ENCODE results near the gene MID1IP1. TPM values are rescaled to one million over a fixed set of nuclear protein-coding genes. Genes with fewer than 3 reads are reported as not detected.

MID1IP1 gene
- total and polyA plus RNA-seq, 2 of the 8 experiments (the other 6 are each of a cell fraction or from before 2014, with no cell fraction given): 118 to 128 TPM

DNA sequence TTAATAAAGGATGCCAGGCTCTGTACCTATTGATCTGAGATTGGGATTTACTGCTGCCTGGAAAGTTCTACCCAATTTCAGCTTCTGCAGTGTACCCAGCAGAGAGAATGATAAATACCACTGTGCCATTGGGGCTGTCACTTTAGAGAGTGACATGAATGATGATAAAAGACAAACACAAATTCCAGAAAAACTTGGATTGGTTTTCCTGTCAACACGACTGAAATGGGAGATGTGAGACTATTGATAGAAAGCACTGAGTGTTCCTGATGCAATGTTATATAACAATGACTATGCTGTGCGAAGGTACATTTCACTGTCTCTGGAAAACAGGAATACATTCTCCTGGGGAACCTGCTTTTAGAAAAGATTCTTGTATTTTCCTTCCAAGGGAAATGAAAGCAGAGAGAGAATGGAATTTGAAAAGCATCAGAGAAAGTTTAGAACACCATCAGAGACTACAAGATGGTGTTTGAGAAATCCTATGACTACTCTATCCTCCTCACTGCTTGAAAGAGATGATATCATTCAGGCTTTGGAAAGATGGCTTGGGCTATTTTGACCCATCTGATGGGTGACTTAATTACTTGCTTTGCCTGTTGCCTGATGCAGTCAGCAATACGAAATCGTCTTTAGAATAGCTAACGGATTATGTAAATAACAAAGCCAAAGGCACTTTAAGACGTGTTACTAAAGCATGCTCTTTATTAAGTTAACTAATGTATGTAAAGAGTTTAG lies 49.7 kb downstream of the MID1IP1 start:
- no peak for FAIRE-seq
- Histone ChIP-seq H3K4me2 (ENCODE audit: insufficient read depth in 1 of 2, low read depth in 2 of 2, low read length in 2 of 2) (no peak overlapping the region), H3K14ac (ENCODE audit: insufficient read length) (no peak overlapping the region), H4K5ac (ENCODE audit: insufficient read length, low read depth, low read length) (no peak overlapping the region), H2AFZ (ENCODE audit: low read length) (no peak overlapping the region), H3K79me2 (ENCODE audit: control insufficient read depth in 1 of 2, insufficient read depth in 2 of 2, low read length in 2 of 2) (no peaks in the 10 kb centered on the region), H4K91ac (replicated peaks; ENCODE audit: insufficient read length, low read length) (no peak overlapping the region), H3K27ac (ENCODE audit: low read depth, low read length) (no peak overlapping the region), H2BK120ac (replicated peaks; ENCODE audit: low read depth, low read length) (no peak overlapping the region), H3K23me2 (ENCODE audit: low read depth, low read length) (no peaks in the 10 kb centered on the region), H3K79me1 (ENCODE audit: low read depth, low read length) (no peaks in the 10 kb centered on the region), H3K9ac (replicated peaks in 1 of 4; ENCODE audit: extremely low read depth in 1 of 4, low read depth in 3 of 4, low read length in 3 of 4) (no peak overlapping the region), H2BK15ac (ENCODE audit: low read length) (no peak overlapping the region), H2BK20ac (ENCODE audit: low read length) (no peak overlapping the region), H3K4me1 (replicated peaks in 1 of 4; ENCODE audit: control insufficient read depth in 3 of 4, insufficient read depth in 4 of 4, low read length in 3 of 4) (no peaks in the 10 kb centered on the region), H4K8ac (ENCODE audit: extremely low read depth, insufficient read depth, low read length) (no peak overlapping the region), H4K20me1 (replicated peaks in 1 of 2; ENCODE audit: control insufficient read depth in 1 of 2, insufficient read depth in 2 of 2, low read length in 2 of 2) (no peaks in the 10 kb centered on the region), H3K18ac (ENCODE audit: extremely low read depth, low read length) (no peak overlapping the region), H3K56ac (replicated peaks; ENCODE audit: insufficient read length, low read depth, low read length) (no peak overlapping the region), H2AK5ac (ENCODE audit: low read depth, low read length) (no peak overlapping the region), H3K23ac (ENCODE audit: insufficient read length) (no peak overlapping the region), H2BK5ac (ENCODE audit: low read depth, low read length) (no peak overlapping the region), H3K9me3 (ENCODE audit: insufficient read depth in 2 of 2, low read depth in 1 of 2, low read length in 1 of 2) (no peaks in the 10 kb centered on the region), H2BK12ac (ENCODE audit: low read depth, low read length) (no peak overlapping the region), H3K36me3 (ENCODE audit: control insufficient read depth in 2 of 4, insufficient read depth in 4 of 4, low read length in 3 of 4) (no peaks in the 10 kb centered on the region), H3K4me3 (ENCODE audit: extremely low read depth in 1 of 4, insufficient read depth in 2 of 4, low read depth in 3 of 4, low read length in 4 of 4) (no peak overlapping the region), H3K4ac (replicated peaks; ENCODE audit: insufficient read length, low read depth, low read length) (no peak overlapping the region), H3K27me3 (replicated peaks in 1 of 4; ENCODE audit: control insufficient read depth in 3 of 4, extremely low read depth in 1 of 4, insufficient read depth in 3 of 4, low read length in 3 of 4) (no peaks in the 10 kb centered on the region)
- DNase-seq (ENCODE audit: low read depth in 1 of 2, low spot score in 2 of 2): no peak
- CTCF ChIA-PET (ENCODE audit: partially characterized antibody): no interaction called here
- 83% methylated on average over 6 of the region's 6 CpGs; no CpG with 5 or more reads in 1 of the 2 experiments for WGBS, 2 experiments (ENCODE audit: extremely low coverage in 1 of 2, insufficient coverage in 1 of 2, insufficient read length in 1 of 2, insufficient replicate concordance in 2 of 2, low coverage in 1 of 2, low lambda C conversion rate in 2 of 2, missing lambda C conversion rate in 1 of 2)
- POLR2A ChIA-PET (ENCODE audit: partially characterized antibody): no interaction called here
- no peak for TF ChIP-seq JUND (IDR thresholded peaks at IDR 0.05; ENCODE audit: low read length)
- TF ChIP-seq YY1 (IDR thresholded peaks at IDR 0.05; ENCODE audit: low read depth, low read length): no peak
- no peak for TF ChIP-seq PHF8 (conservative IDR thresholded peaks at IDR 0.05; ENCODE audit: low read depth, low read length)
- TF ChIP-seq, protein P1, sequence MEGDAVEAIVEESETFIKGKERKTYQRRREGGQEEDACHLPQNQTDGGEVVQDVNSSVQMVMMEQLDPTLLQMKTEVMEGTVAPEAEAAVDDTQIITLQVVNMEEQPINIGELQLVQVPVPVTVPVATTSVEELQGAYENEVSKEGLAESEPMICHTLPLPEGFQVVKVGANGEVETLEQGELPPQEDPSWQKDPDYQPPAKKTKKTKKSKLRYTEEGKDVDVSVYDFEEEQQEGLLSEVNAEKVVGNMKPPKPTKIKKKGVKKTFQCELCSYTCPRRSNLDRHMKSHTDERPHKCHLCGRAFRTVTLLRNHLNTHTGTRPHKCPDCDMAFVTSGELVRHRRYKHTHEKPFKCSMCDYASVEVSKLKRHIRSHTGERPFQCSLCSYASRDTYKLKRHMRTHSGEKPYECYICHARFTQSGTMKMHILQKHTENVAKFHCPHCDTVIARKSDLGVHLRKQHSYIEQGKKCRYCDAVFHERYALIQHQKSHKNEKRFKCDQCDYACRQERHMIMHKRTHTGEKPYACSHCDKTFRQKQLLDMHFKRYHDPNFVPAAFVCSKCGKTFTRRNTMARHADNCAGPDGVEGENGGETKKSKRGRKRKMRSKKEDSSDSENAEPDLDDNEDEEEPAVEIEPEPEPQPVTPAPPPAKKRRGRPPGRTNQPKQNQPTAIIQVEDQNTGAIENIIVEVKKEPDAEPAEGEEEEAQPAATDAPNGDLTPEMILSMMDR (IDR thresholded peaks at IDR 0.05; ENCODE audit: control extremely low read depth in 1 of 3, insufficient read depth in 1 of 3, low read depth in 1 of 3, low read length in 3 of 3): no peak
- TF ChIP-seq NANOG (IDR thresholded peaks at IDR 0.05; ENCODE audit: insufficient read depth, low read depth, low read length, poor library complexity, severe bottlenecking): no peak
- TF ChIP-seq SIX5 (IDR thresholded peaks at IDR 0.05; ENCODE audit: low read depth, low read length): no peak
- no peak for TF ChIP-seq POLR2A (IDR thresholded peaks at IDR 0.05; ENCODE audit: control extremely low read depth in 1 of 2, low read depth in 2 of 2, low read length in 2 of 2)
- no peak for TF ChIP-seq TAF7 (optimal IDR thresholded peaks at IDR 0.05; ENCODE audit: borderline replicate concordance, low read depth, low read length)
- TF ChIP-seq TAF1 (IDR thresholded peaks at IDR 0.05; ENCODE audit: low read depth, low read length): no peak
- TF ChIP-seq TBP (IDR thresholded peaks at IDR 0.05; ENCODE audit: low read depth, low read length): no peak
- no peak for TF ChIP-seq EP300 (IDR thresholded peaks at IDR 0.05; ENCODE audit: borderline replicate concordance in 1 of 2, low read depth in 2 of 2, low read length in 2 of 2)
